Natural killer cell treated with Interleukin-12 subunit alpha and Interleukin-12 subunit beta and Interleukin-15 and Interleukin-18, amount 100 ng/mL, for 72 hours (primary cell): ENCODE results near the gene BUB1B. TPM values are rescaled to one million over a fixed set of nuclear protein-coding genes. Genes with fewer than 3 reads are reported as not detected.
A peak's percentile ranks its signal among the peaks of the same experiment; 100 is the strongest.

Source experiments
- ATAC-seq, 2 donors: fragments of 150-1000 bp; cut with Tn5 transposase in 1 of 2; sonication (Bioruptor Pico), chemical (Tn5 transposase) in 1 of 2; 2 replicates each; pipeline ENCODE4 v1.10.0; 2021
- DNase-seq: peaks from one replicate; pipeline ENCODE4 v3.0.0; 2022; ENCODE audit warnings: low spot score
- H3K27ac Mint-ChIP-seq, 2 donors: 1 replicate in 1 of 2; 2 replicates in 1 of 2; pipeline ENCODE4 v1.8.0; 2022; ENCODE audit warnings: mixed read lengths in 2 of 2, mild to moderate bottlenecking in 1 of 2, moderate library complexity in 1 of 2
- H3K27me3 Mint-ChIP-seq, 2 donors: 1 replicate in 1 of 2; 2 replicates in 1 of 2; pipeline ENCODE4 v1.8.0; 2022; ENCODE audit warnings: mixed read lengths in 2 of 2
- H3K36me3 Mint-ChIP-seq: one replicate; pipeline ENCODE4 v1.8.0; 2022; ENCODE audit warnings: mixed read lengths
- H3K4me1 Mint-ChIP-seq, 2 donors: 1 replicate in 1 of 2; 2 replicates in 1 of 2; pipeline ENCODE4 v1.8.0; 2022; ENCODE audit warnings: low read depth in 2 of 2, mixed read lengths in 2 of 2, mild to moderate bottlenecking in 1 of 2
- H3K4me3 Mint-ChIP-seq: one replicate; pipeline ENCODE4 v1.8.0; 2022; ENCODE audit warnings: mixed read lengths
- H3K9me3 Mint-ChIP-seq: 2 replicates; pipeline ENCODE4 v1.8.0; 2022; ENCODE audit warnings: mixed read lengths
- total RNA-seq, 2 donors: library from RNA; stranded (reverse); gene quantifications; one replicate each; pipeline ENCODE4 v1.2.3, GENCODE V29; 2022

Gene BUB1B
- total RNA-seq, 2 donors from 2014 or later: 19.4 to 70.8 TPM

DNA sequence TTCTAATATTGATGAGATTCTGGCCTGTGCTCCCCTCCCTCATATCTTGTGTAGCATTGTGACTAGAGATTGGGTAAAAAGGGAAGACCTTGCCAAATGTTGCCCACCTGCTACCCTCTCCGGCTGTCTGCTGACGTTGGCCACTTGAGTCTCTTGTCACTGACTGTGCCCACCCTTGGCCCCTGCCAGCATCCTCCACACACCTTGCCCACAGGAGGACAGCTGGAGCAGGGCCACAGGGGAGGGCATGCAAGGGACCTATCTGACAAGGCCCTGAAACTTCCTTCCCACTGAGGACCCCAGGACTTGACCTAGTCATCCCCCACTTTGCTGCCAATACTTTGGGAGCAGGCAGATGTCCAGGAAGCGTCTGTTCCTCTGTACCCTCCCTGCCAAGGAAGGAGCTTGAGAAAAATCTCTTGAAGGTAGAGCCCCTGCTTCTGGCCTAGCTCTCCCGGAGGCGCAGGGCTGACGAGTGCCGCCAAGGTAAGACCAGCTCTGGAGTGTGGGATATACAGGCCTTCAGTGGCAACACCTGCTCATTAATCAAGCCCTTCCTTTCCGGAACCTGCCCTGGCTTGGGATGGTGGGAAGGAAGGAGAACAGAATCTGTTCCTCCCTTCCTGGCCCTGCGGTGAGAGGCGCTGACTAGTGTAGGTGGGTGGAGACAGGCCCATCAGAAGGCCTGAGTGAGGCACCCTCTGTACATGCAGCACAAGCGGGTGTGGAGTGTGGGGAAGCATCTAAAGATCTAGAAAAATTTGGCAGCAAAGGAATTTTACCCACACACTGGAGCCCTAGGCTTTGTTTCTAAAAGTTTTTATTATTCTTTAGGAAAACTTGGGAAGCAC lies 73.1 kb downstream of the BUB1B start:
- H3K27me3 Mint-ChIP-seq: peaks cover 7 to 10% of the 10 kb centered on the region in 2 donors
- H3K4me3 Mint-ChIP-seq: no peak overlapping the region
- no peaks in the 10 kb centered on the region for H3K36me3 Mint-ChIP-seq
- no peak overlapping the region for H3K27ac Mint-ChIP-seq
- H3K4me1 Mint-ChIP-seq: peaks cover 0 to 5% of the 10 kb centered on the region in 2 donors
- ATAC-seq: peak in 1 of 2 donors; percentile 26
- no peak for DNase-seq
- no peaks in the 10 kb centered on the region for H3K9me3 Mint-ChIP-seq

DNA sequence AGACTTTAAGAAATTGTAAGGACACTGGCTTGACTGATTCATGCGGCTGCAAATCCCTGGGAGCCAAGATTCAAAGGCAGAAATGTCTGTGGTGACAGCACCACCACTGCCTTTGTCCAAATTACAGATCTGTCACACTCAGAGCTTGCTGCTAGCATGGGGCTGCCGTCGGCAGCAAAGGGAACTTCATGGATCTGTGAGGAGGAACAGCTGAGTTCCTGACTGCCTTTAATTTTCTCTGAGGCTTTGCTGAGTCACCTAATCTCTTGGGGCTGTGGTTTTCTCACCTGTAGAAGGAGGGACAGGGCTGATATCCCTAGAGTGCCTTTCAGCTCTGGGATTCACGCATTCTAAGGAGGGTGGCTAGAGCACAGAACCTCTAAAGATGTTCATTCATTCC lies 73.9 kb downstream of the BUB1B start:
- Mint-ChIP-seq H3K27ac (no peak overlapping the region), H3K27me3 (peaks cover 10 to 12% of the 10 kb centered on the region in 2 donors), H3K36me3 (no peaks in the 10 kb centered on the region), H3K4me3 (no peak overlapping the region), H3K4me1 (peaks cover 4 to 10% of the 10 kb centered on the region in 2 donors), H3K9me3 (no peaks in the 10 kb centered on the region)
- DNase-seq (no peak), ATAC-seq (no peak)

DNA sequence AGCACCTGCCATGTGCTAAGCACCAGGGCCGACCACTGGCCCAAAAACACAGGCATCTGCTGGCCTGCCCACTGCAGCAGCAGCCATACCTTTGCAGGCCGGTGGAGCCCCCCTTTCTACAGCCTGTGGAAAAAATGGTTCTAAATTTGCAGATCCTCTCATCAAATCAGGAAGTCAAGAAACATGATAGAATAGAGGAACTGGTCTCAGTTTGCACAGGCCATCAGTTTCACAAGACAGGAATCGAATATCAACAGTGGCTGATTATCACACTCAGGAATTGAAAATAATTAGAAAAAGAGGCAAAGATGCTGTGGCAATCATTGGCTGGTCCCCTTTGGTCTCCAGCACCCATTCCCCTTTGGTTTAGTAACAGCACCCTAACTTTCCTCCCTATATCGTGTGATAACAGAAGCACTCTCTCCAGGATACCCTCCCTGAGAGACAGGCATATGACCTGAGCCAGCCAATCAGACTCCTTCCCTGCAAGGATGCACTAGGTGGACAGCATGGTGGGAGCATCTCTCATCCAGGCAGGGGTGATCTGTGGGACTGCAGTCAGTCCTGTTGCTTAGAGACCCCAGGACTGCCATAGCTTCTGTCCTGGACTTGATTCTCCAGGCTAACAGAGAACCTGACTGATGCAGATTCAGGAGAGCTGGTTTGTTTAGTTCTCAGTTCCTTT lies 74.5 kb downstream of the BUB1B start:
- H3K9me3 Mint-ChIP-seq: no peaks in the 10 kb centered on the region
- peaks cover 4 to 10% of the 10 kb centered on the region in 2 donors for H3K4me1 Mint-ChIP-seq
- no peaks in the 10 kb centered on the region for H3K36me3 Mint-ChIP-seq
- peaks cover 10 to 12% of the 10 kb centered on the region in 2 donors for H3K27me3 Mint-ChIP-seq
- no peak overlapping the region for H3K27ac Mint-ChIP-seq
- H3K4me3 Mint-ChIP-seq: no peak overlapping the region
- DNase-seq (no peak), ATAC-seq (no peak)

DNA sequence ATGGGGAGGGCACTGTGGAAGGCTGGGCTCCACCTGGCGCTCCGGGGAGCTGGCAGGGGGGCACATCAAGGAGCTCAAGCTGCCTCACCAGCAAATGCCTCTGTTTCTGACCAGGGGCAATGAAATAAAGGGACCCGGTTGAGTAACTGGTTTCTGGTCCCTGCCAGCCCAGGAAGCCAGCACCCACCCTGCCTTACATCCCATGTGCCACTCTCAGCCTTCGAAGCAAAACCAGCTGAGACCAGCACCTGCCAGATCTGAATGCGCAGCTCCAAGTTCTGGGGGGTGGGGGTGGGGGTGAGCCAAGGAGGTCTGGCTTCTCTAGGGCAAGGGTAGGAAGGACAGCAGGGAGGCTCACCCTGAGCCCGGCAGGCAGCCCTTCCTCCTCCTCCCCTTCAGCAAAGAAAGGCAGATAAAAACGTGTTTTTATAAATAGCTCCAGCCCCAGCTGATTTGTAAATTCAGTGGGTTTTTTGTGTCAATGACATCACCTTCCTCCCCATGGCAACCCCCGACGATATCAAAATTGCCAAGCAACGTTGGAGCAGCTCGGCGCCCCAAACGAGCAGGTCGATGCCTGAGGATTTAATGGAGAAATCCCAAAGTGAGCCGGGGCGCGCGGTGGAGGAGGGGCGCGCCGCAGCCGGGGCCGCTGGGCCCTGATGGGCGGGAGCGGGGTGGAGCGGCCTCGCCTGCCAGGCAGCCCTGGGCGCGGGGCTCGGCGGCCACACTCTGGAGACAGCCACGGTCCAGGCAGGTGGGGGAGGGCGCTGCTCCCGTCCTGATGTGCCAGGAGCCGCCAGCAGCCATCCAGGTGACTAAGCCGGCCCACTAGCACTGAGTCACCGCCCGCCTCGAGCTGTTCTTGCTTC lies 77.9 kb downstream of the BUB1B start, which contains the start of gene PAK6:
PAK6 (plus strand) TSS at position 532 of the 872 bp plus-strand sequence. CDS start 25,723 bp downstream, outside the sequence.
- peak within 1 kb of the TSS; percentile 40 for H3K4me3 Mint-ChIP-seq
- no peaks in the 10 kb centered on the region for H3K9me3 Mint-ChIP-seq
- H3K4me1 Mint-ChIP-seq: peaks cover 4 to 10% of the 10 kb centered on the region in 2 donors
- H3K27me3 Mint-ChIP-seq: peaks cover 10 to 12% of the 10 kb centered on the region in 2 donors
- DNase-seq (no peak), ATAC-seq (peak; percentile 37 to 60)
- H3K36me3 Mint-ChIP-seq: no peaks in the 10 kb centered on the region
- no peak within 1 kb of the TSS for H3K27ac Mint-ChIP-seq

DNA sequence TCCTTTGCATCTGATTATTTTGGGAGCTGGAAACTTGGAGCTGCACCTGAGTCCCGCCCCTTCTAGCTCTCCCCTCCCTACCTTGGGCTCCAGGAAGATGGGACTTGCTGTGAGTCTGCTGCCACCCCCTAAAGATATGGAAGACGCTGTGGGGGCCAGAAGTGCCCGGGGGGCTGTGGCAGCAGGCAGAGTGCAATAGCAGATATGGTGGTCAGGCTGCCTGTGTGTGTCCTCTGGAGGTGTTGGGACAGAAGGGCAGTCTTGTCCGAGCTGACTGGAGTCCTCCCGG lies 78.5 kb downstream of the BUB1B start:
- Mint-ChIP-seq H3K4me1 (peaks cover 4 to 10% of the 10 kb centered on the region in 2 donors), H3K4me3 (no peak overlapping the region)

DNA sequence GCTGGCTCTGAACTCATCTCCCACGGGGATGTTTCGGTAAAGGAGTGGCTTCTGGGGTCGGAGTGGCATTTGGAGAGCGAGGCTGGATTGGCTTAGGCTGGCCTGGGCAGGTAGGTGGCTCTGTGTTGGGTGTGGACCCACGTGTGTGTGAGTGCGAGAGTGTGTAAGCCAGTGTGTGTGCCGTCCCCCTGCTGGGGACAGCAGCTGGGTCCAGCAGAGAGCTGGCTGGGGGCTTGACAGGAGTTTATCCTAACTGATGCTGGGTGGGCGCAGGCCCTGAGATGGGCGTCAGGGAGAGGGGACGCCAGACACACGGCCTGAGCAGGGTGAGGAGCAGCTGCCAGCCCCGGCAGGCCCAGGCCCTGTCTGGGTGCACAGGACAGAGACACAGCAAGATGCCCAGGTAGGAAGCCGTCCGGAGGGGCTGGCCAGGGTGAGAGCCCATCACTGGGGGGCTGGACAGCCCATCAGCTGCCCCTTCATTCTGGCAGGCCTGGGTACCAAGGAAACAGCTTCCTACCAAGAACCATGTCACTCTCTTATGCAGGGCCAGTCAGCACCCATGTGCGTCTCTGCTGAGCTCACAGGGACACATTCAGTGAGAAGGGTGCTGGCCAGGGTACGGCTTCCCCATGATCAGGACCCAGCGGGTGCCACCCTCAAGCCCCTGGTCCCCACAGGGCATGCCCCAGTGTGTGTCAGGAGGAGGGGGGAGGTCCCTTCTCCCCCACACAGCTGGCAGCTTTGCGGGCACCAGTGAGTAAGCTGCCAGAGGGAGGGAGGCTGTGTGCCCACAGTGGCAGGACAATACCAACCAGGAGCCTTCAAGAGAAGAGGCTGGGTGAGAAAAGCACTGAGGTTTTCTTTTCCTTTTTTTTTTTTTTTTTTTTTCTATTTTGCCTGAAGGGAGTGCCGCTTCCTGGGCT lies 79.1 kb downstream of the BUB1B start:
- Mint-ChIP-seq H3K27me3 (peaks cover 10 to 12% of the 10 kb centered on the region in 2 donors), H3K4me3 (no peak overlapping the region), H3K4me1 (peaks cover 4 to 10% of the 10 kb centered on the region in 2 donors), H3K9me3 (no peaks in the 10 kb centered on the region), H3K27ac (no peak overlapping the region), H3K36me3 (no peaks in the 10 kb centered on the region)
- DNase-seq (no peak), ATAC-seq (peak in 1 of 2 donors; percentile 3)

More for the DNA sequence above, 78.5 kb downstream of the BUB1B start:
- DNase-seq: no peak
- Mint-ChIP-seq H3K9me3 (no peaks in the 10 kb centered on the region), H3K27me3 (peaks cover 10 to 12% of the 10 kb centered on the region in 2 donors), H3K36me3 (no peaks in the 10 kb centered on the region), H3K27ac (no peak overlapping the region)
- peak in 1 of 2 donors; percentile 13 for ATAC-seq

DNA sequence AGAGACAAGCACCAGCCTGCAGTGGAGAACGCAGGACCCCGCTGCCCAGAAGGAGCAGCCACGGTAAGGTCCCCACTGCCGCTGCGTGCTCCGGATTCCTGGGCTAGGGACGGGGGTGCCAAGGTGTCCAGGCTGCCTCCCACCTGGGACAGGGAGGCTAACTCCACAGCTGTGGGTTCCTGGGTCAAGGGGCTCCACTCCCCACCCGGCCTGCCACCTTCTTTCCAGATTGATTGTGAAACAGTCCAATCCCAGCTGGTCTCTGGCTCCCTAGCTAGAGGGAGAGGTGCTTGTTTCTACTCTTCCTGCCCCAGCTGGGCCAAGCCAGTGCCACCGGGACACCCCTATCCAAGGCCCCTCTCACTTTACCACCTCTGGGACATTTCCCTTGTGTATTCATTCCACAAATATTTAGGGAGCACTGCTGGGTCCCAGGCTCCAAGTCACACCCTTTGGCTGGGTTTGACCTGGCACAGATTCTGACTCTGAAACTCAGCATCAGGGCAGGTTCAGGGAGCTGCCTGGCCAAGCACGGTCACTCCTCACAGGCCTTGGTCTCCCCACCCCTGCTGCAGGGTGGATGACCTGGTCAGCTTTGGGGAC lies 79.9 kb downstream of the BUB1B start:
- Mint-ChIP-seq H3K4me1 (peaks cover 4 to 10% of the 10 kb centered on the region in 2 donors), H3K27me3 (peaks cover 10 to 12% of the 10 kb centered on the region in 2 donors), H3K27ac (no peak overlapping the region), H3K36me3 (no peaks in the 10 kb centered on the region), H3K9me3 (no peaks in the 10 kb centered on the region), H3K4me3 (no peak overlapping the region)
- DNase-seq (no peak), ATAC-seq (no peak)

DNA sequence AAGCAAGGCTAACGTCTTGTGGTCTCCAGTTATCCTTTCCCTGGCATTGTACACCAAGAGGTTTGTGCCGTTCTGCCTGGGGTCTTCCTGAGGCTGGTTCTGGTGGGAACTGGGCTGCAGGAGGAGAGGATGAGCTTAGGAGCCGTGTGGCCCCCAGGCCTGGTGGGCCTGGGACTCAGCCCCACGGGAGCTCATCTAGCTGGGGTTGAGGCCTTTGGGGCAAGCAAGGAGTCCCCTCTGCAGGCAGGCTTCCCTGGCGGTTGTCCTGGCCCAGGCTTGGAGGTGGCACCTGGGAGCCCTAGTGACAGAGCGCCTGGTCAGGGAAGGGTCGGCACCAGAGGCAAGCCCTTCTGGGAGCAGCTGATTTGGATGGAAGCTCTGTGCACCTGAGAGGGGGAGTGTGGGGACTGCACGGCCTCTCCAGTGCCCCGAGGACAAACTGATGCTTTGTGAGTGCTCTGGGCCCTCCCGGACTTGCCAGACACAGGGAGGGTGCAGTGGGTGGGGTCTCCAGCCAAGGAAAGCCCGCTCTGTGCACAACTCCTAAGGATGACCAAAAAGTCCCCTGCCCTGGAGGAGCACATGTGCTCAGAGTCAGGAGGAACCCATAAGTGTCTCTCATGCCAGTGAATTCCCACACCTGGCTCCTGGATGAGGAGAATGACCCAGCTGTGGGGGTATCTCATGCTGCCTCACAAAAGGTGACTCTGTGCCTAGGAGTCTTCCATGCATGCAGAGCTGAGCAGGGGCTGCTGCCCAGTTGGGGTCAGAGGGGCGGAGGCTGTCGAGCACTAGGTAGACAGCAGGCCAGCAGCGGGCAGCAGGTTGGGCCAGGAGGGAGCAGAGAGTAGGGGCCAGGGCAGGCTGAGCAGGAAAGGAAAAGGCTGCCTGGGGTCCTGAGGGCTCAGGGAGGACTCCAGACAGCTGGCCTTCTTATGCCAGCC lies 80.7 kb downstream of the BUB1B start:
- no peaks in the 10 kb centered on the region for H3K36me3 Mint-ChIP-seq
- ATAC-seq (no peak), DNase-seq (no peak)
- no peaks in the 10 kb centered on the region for H3K9me3 Mint-ChIP-seq
- H3K4me1 Mint-ChIP-seq: peaks cover 4 to 10% of the 10 kb centered on the region in 2 donors
- H3K4me3 Mint-ChIP-seq: no peak overlapping the region
- H3K27me3 Mint-ChIP-seq: peaks cover 10 to 12% of the 10 kb centered on the region in 2 donors
- no peak overlapping the region for H3K27ac Mint-ChIP-seq

DNA sequence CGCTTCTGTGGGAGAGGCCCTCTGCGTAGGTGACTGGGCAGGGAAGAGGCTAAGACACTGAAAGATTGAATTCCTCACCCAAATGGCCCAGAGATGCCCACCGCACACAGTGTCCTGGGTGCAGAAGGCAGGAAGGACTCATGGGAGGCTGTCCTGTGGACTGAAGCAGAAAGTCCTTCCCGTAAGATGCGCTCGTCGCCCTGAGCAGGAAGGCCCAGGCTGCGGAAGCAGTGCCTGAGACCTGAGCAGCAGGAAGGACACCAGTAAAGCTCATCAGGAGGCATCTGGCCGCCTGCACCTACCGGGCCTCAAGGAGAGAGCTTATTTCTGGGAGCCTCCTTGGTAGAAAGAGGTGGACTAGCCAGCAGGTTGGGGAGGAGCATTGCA lies 81.3 kb downstream of the BUB1B start:
- ATAC-seq (no peak), DNase-seq (no peak)
- no peak overlapping the region for H3K4me3 Mint-ChIP-seq
- no peak overlapping the region for H3K27ac Mint-ChIP-seq
- peaks cover 10 to 12% of the 10 kb centered on the region in 2 donors for H3K27me3 Mint-ChIP-seq
- peaks cover 4 to 10% of the 10 kb centered on the region in 2 donors for H3K4me1 Mint-ChIP-seq
- H3K36me3 Mint-ChIP-seq: no peaks in the 10 kb centered on the region
- H3K9me3 Mint-ChIP-seq: no peaks in the 10 kb centered on the region

DNA sequence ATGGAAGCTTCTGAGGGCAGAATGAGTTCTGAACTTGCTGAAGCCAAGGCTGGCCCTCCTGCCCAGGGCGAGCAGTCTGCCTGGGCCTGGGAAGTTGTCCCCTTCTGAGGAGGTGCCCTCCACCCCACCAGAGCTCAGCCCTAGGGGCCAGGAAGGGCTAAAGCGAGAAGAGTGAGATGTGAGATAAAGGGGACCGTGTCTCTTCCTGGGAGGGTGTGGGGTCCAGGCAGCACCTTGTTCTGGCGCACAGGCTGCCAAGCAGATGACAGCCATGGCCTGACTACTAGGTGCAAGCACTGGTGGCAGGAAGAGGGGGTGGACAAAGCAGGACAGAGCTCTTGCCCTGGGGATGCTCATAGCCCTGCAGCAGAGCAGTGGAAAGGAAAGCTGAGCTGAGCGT lies 81.7 kb downstream of the BUB1B start:
- H3K27me3 Mint-ChIP-seq: peaks cover 8 to 12% of the 10 kb centered on the region in 2 donors

DNA sequence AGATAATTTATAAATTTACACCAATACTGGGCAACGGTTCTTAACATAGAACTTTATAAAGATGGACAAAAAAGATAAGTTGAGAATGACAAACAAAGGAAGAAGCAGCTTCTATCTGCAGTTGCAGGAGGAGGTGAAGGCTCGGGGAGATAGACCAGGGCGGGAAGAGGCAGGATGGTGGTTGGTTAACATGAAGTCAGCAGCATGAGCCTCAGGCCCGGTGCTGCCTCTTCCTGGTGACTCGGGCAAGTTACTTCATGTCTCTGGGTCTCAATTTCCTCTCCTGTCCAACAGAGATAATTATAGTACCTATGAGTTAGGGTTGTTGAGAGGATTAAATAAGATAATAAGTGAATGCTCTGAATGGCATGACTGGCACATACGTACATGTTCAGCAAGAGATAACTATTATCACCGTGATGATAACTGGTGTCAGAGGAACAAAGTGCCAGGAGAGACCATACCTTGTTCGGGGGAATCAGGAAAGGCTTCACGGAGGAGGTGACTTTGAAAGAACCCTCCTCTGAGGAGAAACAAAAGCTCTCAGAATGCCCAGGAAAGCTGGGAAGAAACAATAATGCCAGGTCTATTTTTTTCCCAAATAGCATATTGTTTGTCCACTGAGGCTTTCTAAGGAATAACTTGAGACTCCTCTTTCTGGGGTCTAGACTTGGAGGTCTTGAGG lies 82.4 kb downstream of the BUB1B start:
- H3K4me3 Mint-ChIP-seq: no peak overlapping the region
- ATAC-seq: no peak
- no peak overlapping the region for H3K27ac Mint-ChIP-seq
- DNase-seq: no peak
- peaks cover 2 to 7% of the 10 kb centered on the region in 2 donors for H3K27me3 Mint-ChIP-seq
- H3K4me1 Mint-ChIP-seq: peaks cover 4 to 6% of the 10 kb centered on the region in 2 donors
- no peaks in the 10 kb centered on the region for H3K9me3 Mint-ChIP-seq
- no peaks in the 10 kb centered on the region for H3K36me3 Mint-ChIP-seq

More for the DNA sequence above, 81.7 kb downstream of the BUB1B start:
- H3K4me1 Mint-ChIP-seq: peaks cover 4 to 10% of the 10 kb centered on the region in 2 donors
- ATAC-seq: no peak
- H3K27ac Mint-ChIP-seq: no peak overlapping the region
- H3K4me3 Mint-ChIP-seq: no peak overlapping the region
- no peak for DNase-seq
- no peaks in the 10 kb centered on the region for H3K9me3 Mint-ChIP-seq
- H3K36me3 Mint-ChIP-seq: no peaks in the 10 kb centered on the region
